ENCODE results near the gene CREG2. TPM values are rescaled to one million over a fixed set of nuclear protein-coding genes. Genes with fewer than 3 reads are reported as not detected.

CREG2 gene, protein sequence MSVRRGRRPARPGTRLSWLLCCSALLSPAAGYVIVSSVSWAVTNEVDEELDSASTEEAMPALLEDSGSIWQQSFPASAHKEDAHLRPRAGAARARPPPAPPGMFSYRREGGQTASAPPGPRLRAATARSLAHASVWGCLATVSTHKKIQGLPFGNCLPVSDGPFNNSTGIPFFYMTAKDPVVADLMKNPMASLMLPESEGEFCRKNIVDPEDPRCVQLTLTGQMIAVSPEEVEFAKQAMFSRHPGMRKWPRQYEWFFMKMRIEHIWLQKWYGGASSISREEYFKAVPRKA
- not detected for total RNA-seq
- long read RNA-seq: 0 reads

DNA sequence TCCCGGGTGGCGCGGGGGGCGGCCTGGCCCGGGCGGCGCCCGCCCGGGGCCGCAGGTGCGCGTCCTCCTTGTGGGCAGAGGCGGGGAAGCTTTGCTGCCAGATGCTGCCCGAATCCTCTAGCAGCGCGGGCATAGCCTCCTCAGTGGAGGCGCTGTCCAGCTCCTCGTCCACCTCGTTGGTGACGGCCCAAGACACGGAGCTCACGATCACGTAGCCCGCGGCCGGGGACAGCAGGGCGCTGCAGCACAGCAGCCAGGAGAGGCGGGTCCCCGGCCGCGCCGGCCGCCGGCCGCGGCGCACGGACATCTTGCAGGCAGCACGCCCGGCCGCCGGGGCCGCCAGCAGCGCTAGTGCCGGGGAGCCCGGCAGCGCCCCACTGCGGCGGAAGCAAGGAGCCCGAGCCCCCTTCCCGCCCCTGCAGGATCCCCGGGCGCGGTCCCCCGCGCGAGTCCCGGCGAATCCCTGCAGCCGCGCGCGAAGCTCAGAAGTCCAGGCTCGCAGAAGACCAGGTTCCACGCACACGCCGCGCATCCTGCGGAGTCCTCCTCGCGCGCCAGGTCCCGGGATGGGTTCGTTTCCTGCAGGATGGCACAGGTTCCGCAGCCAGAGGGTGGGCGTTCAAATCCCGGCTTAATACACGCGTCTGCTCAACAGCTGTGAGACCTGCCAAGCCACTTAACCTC lies at the start of gene CREG2:
Gene CREG2, minus strand, starts transcription at position 353 of the 684 bp plus-strand sequence. Its CDS starts 46 bp downstream, at position 307.
- intact Hi-C loops (cut with DNase I): no loop called here
- DNase-seq (peak; percentile 72), ATAC-seq (peak; percentile 93 to 95)

DNA sequence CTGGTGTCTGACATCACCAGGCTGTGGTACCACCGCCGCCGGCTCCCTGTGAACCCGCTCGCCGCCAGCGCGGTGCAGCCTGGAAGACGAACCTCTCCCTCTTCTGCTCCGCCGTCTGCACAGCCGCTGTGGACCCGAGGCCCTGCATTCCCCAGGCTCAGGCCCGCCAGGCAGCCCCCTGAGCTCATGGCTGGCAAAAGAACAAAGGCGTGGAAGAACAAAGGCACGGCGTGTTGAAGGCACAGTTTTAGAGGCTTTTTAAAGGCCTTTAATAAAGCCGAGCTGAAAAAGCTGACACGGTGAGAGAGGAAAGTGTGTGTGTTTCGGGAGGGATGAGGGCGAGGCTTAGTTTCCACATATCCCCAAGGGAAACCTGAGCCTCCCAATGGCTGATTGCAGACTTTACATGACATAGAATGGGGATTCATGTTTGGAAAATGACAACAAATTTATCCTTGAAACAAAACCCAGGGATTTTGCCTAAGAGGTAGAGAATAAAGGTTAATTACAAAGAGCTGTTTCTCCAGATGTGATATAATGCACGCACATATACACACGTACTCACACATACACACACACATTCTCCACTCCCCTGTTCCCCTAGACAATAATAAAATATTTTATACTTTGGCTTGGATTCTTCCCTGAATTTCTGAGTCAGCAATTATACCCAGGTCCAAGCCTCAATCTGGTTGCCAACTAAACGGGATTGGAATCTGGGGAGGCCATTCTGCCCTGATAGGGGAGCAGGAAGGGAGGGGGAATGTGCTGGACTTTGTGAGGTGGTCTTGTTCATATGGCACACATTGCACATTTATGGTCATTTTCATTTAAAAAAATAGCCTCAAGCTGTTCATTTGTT lies 47.9 kb upstream of the CREG2 start:
- peak; percentile 47 for DNase-seq
- peak in 1 of 2 donors; percentile 51 for ATAC-seq
- intact Hi-C loops (cut with DNase I): no loop called here

DNA sequence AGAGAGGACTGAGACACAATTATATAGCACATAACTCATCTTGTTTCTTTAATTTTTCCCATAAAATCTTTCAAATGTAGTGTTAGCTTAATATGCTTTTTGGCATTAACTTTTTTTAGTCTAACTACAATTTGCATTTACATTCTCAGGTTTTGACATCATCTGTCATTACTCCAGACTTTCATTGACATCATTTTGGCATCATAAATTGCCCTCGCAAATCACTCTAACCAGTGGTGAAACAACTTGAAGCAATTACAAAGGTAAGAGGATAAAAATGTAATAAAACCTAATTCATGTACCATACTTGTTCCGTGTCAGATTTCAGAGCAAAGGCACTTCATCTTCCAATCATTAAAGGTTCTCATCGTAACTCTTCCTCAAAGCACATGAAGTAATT lies 46.2 kb upstream of the CREG2 start:
- ATAC-seq (no peak), DNase-seq (no peak)
- intact Hi-C loops (cut with DNase I): no loop called here

DNA sequence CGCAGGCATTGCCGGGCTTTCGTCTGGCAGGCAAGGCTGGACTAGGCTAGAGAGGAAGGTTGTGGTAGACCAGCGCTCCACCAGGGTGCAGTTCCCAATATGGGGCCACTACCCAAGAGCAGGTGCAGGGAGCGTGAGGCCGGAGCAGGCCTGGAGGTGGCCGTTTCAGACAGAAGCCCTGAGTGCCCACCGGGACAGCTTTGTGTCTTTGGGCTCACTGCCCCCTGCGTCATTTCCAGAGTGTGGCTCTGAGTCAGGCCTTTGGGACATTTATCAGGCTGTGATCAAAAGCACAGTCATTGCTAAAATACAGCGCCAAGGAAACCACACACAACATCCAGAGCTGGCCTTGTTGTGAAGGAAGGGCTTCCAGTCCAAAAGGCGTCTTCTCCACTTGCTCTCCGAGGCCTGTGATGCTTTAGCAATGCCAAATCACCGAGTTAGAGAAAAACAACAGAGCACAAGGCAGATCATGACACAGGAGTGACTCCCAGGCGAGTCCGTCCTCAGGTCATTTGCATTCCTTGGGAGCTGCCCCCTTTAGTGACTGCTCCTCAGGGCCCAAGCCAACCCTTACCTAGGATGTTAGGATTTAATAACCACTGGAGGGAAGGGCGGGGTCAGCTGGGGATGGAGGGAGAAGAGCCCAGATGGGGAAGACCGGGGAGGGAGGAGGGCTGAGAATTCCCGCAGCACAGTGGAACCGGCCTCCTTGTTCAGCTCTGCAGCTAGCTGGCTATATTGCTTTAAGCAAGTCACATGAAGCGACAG lies 45.3 kb upstream of the CREG2 start:
- intact Hi-C loops (cut with DNase I): no loop called here
- DNase-seq (no peak), ATAC-seq (peak in 1 of 2 donors; percentile 77)

DNA sequence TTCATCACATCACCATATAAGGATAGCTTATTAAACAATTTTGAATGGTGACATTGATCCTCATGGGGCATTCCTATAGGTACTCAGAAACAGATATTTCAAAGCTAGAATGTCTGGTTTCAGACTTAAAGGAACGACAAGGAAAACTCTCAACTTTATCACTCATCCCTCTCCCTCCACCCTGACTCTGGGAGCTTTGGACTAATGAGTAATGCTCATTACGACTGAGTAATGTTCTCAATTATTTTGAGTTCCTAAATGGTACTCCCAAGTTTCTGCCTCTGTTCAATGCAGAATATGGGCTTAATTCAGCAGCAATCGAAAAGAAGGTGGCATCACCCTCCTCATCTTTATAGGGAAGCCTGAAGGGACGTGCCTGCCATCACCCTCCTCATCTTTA lies 44.2 kb upstream of the CREG2 start:
- no peak for ATAC-seq

DNA sequence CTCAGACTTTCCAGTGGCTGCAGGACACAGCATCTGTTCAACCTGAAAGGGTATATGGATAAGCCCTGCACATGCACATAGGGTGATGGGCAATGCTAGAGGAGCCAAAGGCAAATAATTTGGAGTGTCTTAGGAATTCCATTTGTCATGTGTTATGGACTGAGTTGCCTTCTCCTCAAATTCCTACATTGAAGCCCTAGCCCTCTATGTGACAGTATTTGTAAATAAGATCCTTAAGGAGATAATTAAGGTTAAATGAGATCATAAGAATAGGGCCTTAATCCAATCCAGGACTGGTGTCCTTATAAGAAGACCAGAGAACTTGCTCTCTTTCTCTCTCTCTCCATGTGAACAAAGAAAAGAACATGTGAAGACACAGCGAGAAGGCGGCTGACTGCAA lies 42.9 kb upstream of the CREG2 start:
- DNase-seq: no peak
- no peak for ATAC-seq
- intact Hi-C loops (cut with DNase I): no loop called here

More for the DNA sequence above, 44.2 kb upstream of the CREG2 start:
- no peak for DNase-seq
- intact Hi-C loops (cut with DNase I): no loop called here

DNA sequence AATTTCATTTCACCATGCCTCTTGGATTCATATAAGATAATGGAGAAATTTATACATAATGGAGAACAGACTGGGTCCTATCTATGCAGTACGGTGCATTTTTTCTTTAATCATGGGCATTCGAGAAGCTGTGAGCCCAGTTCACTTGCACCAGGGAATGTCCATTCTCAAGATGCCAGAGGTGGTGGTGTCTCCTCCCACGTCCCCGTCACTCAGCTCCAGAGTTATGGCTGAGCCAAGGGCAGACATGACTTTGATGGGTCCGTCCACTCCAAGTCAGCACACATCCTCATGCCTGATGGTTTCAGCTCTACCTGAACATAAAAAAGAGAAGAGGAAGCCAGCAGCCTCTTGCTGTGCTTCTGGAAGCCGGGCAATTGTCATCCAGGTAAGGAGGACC lies 42.1 kb upstream of the CREG2 start:
- intact Hi-C loops (cut with DNase I): no loop called here
- no peak for ATAC-seq

DNA sequence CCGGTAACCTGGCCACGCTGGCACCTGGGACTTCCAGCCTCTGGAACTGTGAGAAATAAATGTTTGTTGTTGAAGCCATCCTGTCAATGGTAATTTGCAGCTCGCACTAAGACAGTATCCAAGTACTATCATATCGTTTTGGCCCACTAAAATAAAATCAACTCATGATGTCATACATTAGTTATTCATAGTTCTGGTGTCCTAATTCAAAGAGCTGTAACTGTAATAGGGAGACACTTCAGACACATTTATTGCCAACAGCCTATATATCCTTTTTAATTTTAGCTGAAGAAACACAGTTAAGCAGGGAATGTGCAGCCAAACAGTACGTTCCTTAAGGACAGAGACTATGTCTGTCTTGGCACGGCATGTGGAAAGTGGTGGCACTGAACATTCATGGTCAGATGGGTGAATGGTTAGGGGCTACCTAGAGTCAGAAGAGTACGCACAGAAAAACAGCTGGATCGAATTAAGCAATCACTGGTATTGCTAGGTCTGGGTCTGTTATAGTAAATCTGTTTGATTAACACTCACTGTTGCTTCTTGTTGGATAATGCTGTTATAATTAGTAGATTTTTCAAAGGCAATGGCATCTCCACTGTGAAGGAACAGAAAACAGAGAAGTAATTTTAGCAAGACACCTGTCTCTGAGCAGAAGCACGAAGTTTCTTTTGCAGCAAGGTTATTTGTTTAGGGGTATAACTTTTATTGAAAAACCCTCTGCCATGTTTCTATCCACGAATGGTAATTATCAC lies 41.3 kb upstream of the CREG2 start:
- ATAC-seq (peak in 1 of 2 donors; percentile 27), DNase-seq (no peak)
- intact Hi-C loops (cut with DNase I): no loop called here

More for the DNA sequence above, 42.1 kb upstream of the CREG2 start:
- no peak for DNase-seq

DNA sequence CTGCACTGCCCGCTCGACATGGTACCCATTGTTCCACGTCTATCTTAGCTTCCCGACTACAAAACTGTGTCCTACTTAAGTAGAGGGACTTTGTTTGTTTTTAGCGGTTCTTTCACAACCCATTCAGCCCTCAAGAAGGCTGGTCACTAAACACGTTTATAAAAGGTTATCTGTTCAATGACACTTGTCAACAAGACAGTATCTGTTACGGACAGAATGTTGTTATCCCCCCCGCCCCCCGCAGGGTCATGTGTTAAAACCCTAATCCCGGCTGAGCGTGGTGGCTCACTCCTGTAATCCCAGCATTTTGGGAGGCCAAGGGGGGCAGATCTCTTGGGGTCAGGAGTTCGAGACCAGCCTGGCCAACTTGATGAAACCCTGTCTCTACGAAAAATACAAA lies 40.4 kb upstream of the CREG2 start:
- DNase-seq (no peak), ATAC-seq (no peak)
- intact Hi-C loops (cut with DNase I): no loop called here

DNA sequence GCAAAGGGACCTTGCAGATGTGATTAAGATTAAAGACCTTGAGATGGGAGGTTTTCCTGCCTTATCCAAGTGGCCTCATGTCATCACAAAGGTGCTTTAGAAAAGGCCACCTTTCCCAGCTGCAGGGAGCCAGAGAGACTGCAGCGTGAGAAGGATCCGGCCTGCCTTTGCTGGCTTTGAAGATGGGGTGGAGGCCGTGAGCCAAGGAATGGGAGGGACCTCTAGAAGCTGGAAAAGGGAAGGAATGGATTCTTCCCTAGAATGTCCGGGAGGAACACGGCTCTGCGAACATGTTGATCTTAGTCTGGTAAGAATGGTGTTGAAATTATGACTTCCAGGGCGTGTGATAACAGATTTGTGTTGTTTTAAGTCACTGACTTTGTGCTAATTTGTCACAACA lies 39.9 kb upstream of the CREG2 start:
- DNase-seq: no peak
- intact Hi-C loops (cut with DNase I): no loop called here
- peak in 1 of 2 donors; percentile 15 for ATAC-seq

DNA sequence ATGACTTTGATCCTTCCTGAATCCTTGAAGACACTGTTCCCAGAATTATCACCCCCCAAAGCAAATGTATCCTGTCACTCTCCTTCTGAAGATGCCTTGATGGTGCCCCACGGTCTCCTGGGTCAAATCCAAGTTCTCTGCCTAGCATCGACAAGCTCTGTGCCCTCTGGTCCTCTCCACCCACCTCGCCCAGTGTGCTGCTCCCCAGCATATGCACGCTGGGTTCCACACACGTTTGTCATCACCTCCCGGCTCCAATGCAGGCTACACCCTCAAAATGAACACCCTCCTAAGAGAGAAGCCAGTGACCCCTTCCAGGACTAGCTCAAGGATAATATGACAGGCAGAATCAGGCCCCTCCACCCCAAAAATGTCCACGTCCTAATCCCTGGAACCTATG lies 39.5 kb upstream of the CREG2 start:
- DNase-seq (no peak), ATAC-seq (no peak)
- intact Hi-C loops (cut with DNase I): no loop called here

DNA sequence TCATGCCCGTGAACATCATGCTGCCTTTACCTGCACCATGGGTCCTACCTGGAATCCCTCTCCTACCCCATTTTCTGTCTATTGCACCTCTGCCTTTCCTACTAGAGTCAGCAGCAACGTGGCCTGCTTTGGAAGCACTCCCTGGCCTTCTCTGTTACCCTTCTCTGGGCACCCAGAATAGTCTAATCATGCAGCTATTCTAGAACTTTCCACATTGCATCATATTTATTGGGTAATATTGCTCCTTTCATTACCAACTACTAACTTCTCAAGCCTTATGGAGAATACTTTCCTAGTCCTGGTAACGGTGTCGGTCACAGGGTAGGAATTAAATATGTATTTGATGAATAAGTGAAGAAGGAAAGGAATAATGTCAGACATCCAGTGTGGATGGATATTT lies 33.3 kb upstream of the CREG2 start:
- intact Hi-C loops (cut with DNase I): no loop called here
- ATAC-seq: no peak
- DNase-seq: no peak

DNA sequence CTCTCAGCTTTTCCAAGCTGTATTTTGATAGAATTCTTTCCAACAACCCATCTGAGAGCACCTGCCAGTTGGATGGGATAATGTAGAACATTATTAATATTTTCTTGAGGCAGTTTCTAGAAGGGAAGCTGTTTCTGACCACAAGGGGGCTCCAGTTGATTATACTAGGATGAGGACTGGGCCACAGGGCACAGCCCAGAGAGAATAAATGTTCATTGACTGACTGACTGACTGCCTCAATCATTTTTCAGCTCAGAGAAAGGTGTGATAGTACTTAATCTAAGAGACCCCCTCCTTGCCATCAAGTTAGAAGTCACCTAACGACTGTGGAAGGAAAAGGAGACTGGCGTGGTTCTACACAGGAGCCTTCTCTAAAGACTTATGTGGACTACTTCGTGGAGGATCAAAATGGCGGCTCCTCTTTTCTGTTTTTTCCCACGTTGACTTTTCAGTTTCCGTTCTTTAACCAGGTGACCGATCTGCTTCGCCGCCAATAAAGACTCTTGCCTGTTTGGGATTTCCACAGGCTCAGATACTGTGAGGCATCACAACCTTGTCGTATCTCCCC lies 31.9 kb upstream of the CREG2 start:
- DNase-seq (peak; percentile 59), ATAC-seq (peak; percentile 65 to 83)
- intact Hi-C loops (cut with DNase I): loop anchor here (5.0 to 10.0 kb wide), 3 partner anchors 276 to 416 kb away; partner anchors contain the start of gene MAP4K4 (in 1 of the 2)

DNA sequence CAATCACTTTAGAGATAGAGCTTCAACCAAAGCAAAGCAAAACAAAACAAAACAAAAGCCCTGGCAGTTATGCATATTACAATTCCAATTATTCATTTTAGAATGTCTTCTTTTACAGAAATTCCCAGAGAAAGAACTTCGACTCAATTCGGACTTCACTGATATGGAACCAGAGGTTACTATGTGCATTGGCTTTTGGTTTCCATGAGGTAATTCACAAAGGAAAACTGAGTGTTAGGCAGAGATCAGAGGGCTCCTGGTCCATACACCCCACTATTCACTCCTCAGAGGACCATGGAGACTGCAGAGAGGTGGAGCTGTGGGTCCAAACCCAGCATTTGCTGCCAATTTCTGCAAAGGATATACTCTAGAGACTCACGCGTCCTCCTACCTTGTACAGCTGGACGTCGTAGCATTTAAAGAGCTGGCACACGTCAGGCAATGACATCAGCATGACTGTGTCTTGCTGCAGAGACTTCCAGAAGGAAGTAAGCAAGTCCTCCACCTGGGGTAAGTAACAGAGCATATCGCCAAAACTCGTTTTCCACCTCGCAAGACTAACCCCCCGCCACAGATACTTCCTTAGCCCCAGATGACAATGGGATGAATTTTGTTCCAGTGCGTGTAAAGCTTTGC lies 31.3 kb upstream of the CREG2 start:
- intact Hi-C loops (cut with DNase I): loop anchor here (5.0 to 10.0 kb wide), 3 partner anchors 276 to 416 kb away; partner anchors contain the start of gene MAP4K4 (in 1 of the 2)
- peak in 1 of 2 donors; percentile 24 for ATAC-seq

DNA sequence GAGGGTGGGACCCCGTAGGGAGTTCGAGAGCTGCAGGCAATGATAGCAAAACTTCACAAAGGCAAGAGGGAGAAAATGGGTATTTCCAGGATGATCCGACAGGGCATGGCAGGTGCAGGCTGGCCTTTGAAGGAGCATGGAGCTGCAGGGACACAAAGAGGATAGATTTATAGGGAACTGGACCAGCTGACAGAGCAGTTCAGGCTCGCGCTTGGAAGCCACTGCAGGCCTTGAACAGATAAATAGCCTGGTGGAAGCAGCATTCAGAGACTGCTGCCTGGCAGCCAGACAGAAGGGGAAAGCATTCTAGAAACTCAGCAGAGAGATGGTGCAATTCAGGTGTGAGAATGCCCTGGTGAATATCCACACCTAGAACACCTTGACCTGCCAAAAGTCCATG lies 29.3 kb upstream of the CREG2 start:
- intact Hi-C loops (cut with DNase I): loop anchor here (5.0 to 10.0 kb wide), 3 partner anchors 278 to 418 kb away; partner anchors contain the start of gene MAP4K4 (in 1 of the 2)
- DNase-seq: no peak
- ATAC-seq: no peak

More for the DNA sequence above, 31.3 kb upstream of the CREG2 start:
- DNase-seq: no peak

DNA sequence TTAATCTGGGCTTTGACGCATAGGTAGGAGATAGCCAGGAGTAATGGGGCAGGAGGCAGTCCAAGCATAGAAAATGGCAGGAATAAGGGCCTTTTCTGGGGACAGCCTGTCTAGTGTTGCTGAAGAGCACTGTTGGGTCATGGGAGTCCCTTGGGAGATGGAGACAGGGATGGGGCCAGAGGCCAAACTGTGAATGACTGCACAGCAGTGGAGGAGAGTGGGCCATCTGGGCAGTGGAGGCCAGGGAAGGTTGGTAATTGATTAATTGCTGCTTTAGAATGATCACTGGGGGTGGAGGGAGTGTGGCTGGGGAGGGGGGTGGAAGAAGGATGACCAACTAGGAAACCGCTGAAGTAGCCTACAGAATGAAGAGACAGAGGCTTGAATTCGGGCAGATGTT lies 28.6 kb upstream of the CREG2 start:
- ATAC-seq (no peak), DNase-seq (no peak)
- intact Hi-C loops (cut with DNase I): loop anchor here (5.0 to 10.0 kb wide), 3 partner anchors 279 to 419 kb away; partner anchors contain the start of gene MAP4K4 (in 1 of the 2)

DNA sequence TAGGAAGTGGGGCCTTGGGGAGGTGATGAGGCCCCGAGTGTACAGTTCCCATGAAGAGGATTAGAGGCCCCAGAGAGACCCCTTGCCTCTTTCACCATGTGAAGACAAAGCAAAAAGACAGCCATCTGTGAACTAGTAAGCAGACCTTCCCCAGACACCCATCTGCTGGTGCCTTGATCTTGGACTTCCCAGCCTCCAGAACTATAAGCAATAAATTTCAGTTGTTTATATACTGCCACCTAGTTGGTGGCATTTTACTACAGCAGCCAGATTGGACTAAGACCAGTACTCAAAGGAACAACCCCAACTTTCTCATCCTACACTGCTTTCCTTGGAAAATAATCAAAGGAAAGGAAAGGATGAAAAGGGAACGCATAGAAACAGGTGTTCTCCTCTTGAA lies 27.9 kb upstream of the CREG2 start:
- DNase-seq: no peak
- no peak for ATAC-seq
- intact Hi-C loops (cut with DNase I): loop anchor here (5.0 to 10.0 kb wide), 3 partner anchors 280 to 420 kb away; partner anchors contain the start of gene MAP4K4 (in 1 of the 2)
